Skin epidermis (tissue), 12 donors: ENCODE results near the gene HSD11B2.

ENCODE experiments used
- H3K27ac ChIP-seq, 21 experiments: fragments of 200-600 bp; sonication (generic) in 11 of 21; one replicate each; pipeline ENCODE4 v1.5.0; 2020; ENCODE audit warnings: mild to moderate bottlenecking in 3 of 21, inconsistent platforms in 2 of 21, moderate library complexity in 2 of 21
- H3K4me3 ChIP-seq, 7 experiments: fragments of 200-600 bp; sonication (generic) in 2 of 7; one replicate each; pipeline ENCODE4 v1.5.0; 2020; ENCODE audit warnings: inconsistent platforms in 2 of 7, mild to moderate bottlenecking in 2 of 7, moderate library complexity in 1 of 7

Gene HSD11B2

DNA sequence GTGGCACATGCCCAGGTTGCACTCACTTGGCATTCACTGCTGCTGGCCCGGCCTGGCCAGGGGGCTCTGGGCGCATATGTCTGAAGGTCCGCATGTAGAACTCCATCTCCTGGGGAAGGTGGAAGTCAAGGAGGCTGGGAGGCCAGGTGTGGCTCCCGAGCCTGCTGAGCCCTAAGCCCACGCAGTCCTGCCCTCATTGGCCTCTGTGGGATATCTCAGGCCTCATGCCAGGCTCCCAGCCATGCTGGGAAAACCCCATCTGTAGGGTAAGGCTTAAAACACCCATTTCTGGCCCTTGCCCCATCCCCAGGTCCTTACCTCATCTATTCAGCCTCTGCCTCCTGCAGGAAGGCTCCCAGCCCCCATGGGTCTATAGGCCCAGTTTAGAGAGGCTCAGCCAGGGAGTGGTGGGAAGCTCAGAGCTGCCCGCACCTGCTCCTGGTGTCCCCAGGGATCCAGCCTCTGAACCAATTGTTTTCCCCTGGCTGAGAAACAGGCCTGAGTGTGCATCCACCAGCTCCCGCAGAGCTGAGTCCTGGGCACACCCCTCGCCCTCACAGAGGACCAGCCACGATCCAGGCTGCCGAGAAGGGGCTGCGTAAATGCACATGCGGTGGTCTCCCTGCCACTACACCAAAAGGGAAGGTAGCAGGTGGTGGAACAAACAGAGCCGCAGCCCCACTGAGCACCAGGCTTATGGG lies 35.3 kb upstream of the HSD11B2 start:
- Histone ChIP-seq H3K4me3 (no peak overlapping the region), H3K27ac (peak overlapping the region in 17 of 21 experiments; percentile 18 to 89 (median 66))

DNA sequence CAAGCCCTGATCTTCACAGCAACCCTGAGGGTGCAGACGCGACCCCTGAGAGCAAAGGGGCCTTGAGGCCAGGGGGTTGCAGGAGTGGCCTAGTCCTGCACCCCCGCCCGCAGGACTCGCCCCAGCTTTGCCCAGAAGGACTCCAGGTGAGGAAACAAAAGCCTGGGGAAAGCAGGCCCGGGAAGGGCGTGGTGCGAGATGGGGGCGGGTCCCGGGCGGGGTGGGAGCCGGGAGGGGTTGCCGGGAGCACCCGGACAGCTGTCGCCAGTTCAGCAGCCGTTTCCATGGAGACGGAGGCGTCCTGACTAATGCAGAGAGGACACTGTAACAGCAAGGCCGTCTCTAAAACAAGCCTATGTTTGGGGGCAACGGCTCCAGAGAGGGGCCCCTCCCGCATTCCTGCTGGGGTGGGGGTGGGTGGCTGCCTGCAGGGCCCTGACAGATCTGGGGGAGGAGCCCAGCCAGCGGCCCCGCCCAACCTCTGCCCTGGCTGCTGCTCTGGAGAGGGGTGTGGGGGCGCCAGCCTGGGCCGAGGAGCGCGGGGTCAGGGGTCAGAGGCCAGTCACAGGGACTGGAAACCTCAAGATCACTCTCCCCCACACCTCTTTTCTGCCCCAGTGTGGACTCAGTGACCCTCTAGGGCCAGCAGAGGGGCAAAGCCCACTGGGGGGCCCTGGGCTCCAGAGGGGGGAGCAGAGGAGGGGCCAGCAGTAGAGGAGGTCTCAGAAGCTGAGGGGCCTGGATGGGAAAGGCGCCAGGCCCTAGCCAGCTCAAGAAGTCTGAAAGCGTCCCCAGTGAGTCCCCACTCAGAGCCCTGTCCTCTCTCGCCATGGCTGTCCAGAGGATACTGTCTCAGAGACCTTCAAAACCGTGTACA lies 34.5 kb upstream of the HSD11B2 start:
- no peak overlapping the region for H3K4me3 ChIP-seq
- peak overlapping the region; percentile 2 to 89 (median 76) for H3K27ac ChIP-seq

DNA sequence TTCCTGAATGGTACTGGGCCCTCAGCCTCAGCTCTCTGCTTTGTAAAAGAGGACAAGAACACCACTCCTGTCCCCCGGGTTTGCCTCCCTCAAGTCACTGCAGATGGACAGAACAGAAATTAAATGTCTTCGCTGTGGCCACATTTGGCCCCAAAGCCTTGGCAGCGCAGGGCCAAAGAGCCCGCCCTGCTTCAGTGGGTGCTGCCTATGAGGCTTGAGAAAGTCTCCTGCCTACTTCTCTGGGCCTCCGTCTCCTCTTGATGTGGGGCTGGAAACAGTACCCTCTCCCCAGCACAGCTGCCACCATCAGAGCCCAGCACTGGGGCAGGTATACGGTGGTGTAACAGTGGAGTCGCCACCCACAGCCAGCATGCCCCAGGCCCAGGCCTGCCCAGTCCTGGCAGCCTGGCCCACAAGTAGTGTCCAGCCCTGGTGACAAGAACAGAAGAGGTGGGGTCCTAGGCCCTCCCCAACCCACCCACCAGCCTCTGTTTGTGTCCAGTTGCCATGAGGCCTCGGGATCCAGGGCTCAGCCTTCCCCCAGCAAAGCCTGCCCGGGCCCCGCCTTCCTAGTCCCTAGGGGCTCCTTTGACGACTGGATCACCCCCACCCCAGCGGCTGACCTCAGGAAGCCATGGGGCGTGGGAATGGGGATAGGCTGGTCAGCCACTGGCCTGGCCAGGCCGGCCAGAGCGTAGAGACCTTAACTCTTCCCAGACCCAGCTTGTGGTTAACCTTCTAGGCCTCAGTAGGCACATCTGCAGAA lies 33.7 kb upstream of the HSD11B2 start:
- Histone ChIP-seq H3K27ac (peak overlapping the region; percentile 2 to 89 (median 76)), H3K4me3 (no peak overlapping the region)

DNA sequence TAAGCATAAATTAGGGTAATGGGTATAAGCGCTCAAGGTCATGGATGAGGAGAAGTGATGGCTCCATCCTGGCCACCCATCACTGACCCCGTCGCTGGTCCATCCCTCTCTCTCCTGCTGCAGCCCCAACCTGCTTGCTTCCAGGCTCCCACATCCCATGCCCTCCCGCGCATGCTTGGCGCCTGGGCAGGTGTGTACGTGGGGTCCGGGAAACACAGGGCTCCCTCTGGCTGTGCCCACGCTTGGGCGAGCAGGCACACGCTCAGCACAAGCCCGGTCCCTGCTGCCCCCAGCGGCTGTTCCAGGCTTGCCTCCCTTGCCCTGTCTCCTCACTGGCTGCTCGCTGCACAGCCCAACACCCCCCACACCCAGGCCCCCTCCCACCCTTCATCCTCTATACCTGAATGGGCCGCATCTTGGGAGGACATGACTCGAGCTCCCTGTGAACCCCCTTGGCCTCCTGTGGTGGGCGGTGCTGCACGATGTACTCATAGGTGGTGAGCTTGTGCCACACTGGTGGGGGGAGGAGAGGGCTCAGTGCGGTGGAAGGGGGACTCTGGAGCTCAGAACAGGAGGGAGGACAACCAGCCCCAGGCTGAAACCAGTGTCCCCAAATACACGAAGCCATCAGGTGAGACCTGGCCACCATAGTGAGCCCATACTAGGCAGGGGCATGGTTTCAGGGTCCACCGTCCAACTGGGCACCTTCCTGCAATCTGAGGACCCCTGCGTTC lies 32.9 kb upstream of the HSD11B2 start:
- Histone ChIP-seq H3K27ac (peak overlapping the region in 15 of 21 experiments; percentile 15 to 89 (median 82)), H3K4me3 (no peak overlapping the region)

DNA sequence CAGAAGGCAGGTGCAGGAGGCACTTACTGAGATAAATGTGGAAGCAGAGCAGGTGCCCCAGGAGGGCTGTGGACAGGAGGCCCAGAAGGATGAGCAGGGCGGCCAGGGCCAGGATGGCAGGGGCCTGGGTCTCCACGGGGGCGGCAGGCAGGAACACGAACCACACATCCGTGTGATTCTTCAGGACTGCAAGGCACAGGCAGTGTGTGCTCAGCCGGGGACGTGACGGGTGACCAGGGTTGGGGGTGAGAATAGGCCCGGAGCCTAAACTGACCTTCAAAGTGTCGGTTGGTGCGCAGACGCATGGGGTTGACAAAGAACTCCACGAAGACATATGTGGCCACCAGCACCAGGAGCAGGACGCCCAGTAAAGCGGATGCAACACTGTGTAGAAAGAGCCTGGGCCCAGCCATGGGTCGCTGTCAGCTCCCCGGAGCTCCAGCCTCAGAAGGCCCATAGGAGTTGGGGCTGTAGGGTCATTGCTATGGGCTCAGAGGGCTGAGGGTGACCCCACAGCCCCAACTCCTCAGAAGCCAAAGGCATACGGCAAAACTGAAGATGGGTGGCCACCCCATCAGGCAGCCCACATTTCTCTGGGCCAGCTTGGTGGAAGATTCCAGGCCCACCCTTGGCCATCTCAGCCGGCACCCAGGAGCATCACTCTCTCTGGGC lies 32.2 kb upstream of the HSD11B2 start:
- Histone ChIP-seq H3K4me3 (no peak overlapping the region), H3K27ac (peak overlapping the region in 8 of 21 experiments; percentile 15 to 88 (median 52))

DNA sequence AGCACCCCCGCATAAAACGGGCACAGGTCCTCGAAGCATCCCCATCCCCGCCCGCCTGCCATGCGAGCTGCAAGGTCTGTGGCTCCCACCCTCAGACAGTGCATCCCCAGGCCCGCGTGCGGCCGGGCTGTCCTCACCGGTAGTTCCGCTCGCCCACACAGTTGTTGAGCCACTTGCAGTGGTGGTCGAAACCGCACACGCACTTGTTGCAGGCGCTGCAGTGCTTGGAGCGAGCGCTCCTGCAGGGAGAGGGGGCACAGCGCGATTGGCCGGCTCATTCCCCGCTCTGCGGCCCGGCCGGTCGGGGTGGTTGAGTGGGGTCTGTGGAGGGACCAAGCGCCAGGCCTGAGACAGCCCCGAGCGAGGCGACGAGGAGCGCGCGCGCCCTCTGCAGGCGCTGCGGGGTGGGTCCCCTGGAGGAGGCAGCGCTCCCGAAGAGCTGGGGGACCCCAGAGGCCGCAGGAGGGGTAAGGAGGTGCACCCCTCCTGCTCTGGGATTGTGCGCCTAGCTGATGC lies 31.6 kb upstream of the HSD11B2 start:
- H3K4me3 ChIP-seq = no peak overlapping the region

DNA sequence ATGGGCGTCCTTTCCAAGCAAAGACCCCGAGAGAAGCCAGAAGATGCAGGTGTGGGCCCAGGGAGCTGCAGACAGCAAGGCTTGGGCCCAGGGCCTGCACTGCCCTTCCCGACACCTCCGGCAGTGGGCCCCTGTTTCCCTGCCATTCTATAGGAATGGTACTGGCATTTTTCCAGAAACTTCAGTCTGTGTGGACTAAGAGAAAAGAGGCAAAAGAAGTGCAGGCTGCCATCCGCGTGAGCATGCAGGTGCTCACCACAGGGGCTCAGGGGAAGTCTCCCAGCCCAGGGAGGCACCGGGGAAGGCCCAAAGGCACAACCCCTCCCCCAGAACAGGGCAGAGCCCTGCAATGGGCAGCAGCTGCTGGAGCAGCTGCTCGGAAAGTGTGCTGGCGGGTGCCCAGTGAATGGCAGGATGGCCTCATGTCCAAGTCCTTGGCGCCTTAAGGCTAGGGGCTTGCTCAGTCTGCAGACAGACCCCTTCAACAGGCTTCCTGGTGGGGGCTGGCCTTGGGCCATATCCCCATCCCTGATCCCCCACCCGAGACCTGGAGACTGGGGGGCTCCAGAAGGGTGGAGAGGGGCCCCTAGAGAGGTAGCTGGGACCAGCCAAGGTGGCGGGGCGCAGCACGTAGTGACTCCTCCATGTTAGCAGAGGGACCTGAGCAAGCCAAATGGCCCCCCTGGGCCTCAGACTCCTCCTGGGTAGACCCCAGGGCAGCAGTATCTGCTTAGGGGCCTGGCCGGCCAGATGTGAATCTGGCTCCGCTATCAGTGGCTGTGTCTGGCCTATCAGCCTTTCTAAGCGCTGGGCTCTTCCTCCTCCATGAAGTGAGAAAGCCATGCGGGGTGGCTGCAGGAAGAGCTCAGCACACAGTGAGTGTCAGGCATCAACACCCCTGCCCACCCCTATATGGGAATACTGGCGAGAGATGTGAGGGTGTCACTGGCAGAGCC lies 30.9 kb upstream of the HSD11B2 start:
- Histone ChIP-seq H3K27ac (peak overlapping the region in 4 of 21 experiments; percentile 16 to 22 (median 22)), H3K4me3 (no peak overlapping the region)

More for the DNA sequence above, 31.6 kb upstream of the HSD11B2 start:
- peak overlapping the region in 1 of 21 experiments; percentile 22 for H3K27ac ChIP-seq

DNA sequence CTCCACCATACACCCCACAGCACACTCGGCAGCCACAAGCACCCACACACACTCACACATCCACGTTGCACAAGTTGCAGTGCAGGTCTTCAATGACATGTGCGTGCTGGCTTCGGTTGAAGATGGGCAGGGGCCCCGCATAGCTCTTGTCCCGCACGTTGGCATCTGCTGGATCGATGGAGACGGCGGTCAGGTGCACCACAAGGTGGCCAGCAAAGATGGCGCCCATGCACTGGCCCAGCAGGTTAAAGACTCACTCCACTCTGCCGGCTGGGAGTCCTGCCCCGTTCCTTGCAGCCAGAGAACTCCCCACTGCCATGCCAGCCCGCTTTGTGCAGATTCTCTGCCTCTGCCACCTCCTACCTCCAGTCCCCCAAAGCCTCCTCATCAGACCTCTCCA lies 30.0 kb upstream of the HSD11B2 start:
- H3K4me3 ChIP-seq = no peak overlapping the region
- H3K27ac ChIP-seq = peak overlapping the region in 2 of 21 experiments; percentile 15 to 22

DNA sequence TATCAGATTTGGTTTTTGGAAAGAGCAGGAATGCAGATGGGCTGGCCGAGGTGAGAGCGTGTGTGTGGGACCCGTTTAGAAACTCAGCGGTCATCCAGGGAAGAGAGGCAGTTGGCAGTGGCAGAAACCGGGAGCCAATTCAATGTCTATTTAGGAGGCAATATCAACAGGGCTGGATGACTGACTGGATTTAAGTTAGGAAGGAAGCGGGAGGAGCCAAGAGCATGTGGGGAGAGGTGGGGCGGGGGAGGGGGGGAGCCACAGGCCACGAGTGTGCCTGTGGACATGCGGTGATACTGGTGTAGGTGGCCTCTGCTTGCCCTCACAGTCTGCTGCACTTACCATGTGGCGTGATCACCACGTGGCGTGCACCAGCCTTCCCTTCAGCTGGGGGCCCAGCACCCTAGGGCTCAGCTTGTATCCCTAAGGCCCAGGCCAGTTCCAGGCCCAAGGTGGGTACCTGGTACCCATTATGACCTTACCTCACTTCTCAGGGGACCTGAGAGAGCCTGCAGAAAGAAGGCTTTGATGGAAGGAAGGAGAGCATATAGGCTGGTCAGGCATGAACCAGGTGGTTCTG lies 26.9 kb upstream of the HSD11B2 start:
- Histone ChIP-seq H3K27ac (peak overlapping the region in 20 of 21 experiments; percentile 54 to 93 (median 83)), H3K4me3 (no peak overlapping the region)

DNA sequence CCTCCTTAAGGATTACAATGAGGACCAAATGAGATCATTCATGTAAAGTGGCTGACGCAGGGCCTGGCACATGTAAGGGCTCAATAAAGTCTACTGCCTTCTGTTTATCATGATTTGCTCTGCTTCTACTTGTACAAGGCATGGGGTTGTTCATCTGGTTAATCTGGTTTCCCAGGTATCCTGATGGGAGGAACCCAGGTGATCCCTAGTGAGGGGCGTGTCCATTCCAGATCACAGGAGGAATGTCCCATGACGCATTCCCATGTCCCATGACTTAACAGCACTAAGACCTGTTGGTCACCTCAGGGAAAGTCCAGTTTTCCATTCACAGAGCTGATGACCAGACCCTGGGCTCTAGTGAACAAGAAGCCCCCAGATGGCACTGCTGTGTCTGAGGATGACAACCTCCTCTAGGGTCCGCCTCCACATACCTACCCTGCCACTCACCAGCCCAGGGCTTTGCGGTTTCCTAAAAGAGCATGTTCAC lies 26.1 kb upstream of the HSD11B2 start:
- H3K27ac ChIP-seq = peak overlapping the region in 20 of 21 experiments; percentile 54 to 93 (median 83)
- H3K4me3 ChIP-seq = no peak overlapping the region

DNA sequence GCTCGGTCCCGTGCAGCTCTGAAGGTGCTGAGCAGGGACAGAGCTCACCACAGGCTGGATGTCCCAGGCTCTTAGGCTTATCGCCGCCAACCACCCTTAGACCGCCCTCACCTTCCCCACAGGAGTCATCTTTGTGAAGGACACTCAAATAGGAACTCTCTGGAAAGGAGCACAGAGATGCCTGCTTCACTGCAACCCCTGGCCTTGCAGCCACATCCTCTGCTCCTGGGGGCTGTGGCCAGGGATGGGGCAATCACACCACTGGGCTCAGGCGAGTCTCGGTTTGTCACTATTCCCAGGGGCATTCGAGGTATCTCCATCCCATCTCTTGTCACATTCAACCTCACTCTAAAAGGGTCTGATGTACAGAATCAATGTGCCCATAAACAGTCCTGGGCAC lies 25.6 kb upstream of the HSD11B2 start:
- H3K4me3 ChIP-seq = no peak overlapping the region
- peak overlapping the region in 20 of 21 experiments; percentile 54 to 93 (median 82) for H3K27ac ChIP-seq

DNA sequence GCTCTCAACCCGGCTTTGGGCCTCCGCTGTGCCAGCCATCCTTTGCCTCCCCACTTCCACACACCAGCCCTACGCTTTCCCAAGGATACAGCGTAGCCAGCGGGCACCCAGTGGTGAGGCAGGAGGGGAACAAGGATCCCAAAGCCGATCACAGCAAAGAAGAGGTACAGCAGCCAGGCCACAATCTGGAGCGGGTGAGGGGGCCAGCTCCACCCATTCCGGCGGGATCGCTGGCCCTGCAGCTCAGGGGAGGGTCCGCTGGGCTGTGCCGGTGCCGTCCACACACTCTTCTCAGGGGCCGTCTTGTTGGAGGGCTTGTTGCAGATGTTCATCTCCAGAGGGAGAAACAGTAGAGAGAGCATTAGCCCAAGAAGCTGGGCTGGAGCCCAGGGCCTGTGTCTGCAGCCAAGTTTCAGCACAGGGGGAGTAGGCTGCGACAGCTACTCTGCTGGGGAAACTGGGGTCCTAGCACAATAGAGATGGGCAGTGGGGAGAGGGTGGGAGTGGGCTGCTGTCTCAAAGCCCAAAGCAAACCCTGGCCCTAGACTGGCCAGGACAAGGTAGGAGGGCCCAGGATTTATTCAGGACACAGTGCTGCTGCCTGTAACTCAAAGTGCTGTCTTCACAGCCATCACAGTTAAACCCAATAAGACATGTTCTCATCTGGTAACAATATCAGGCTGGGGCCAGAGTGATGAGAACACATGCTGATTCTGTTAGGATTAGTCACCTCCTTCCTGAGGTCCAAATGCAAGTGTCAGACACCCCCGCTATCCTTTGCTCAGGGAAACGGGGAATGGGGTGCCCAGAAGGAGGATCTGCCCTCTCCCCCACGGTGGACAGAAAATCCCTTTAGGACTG lies 24.6 kb upstream of the HSD11B2 start:
- Histone ChIP-seq H3K27ac (peak overlapping the region; percentile 29 to 93 (median 82)), H3K4me3 (no peak overlapping the region)

DNA sequence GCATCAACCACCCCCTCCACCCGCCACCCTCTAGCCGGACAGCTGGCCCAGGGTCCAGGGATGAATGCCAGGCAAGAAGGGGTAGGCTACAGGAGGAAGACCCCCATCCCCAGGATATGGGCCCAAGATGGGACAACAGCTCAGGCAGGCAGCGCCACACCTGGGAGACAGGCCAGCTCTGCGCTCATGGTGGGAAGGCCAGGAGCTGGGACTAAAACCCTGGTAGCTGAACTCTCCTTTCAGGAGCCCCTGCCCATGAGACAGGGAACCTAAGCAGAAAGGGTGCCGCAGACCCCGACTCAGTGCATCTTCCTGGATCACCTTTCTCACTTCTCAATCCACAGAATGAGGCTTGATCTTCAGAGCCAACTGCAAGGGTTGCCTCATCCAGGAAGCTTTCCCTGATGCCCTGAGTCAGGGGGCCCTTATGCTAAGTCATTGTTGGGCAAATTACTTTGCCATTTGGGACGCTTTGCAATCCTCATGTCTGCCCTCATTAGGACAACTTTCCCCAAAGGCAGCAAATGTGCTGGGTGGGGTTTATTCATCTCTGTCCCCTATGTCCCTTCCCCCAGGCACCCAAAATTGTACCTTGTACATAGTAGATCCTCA lies 23.6 kb upstream of the HSD11B2 start:
- peak overlapping the region; percentile 29 to 93 (median 82) for H3K27ac ChIP-seq
- no peak overlapping the region for H3K4me3 ChIP-seq

DNA sequence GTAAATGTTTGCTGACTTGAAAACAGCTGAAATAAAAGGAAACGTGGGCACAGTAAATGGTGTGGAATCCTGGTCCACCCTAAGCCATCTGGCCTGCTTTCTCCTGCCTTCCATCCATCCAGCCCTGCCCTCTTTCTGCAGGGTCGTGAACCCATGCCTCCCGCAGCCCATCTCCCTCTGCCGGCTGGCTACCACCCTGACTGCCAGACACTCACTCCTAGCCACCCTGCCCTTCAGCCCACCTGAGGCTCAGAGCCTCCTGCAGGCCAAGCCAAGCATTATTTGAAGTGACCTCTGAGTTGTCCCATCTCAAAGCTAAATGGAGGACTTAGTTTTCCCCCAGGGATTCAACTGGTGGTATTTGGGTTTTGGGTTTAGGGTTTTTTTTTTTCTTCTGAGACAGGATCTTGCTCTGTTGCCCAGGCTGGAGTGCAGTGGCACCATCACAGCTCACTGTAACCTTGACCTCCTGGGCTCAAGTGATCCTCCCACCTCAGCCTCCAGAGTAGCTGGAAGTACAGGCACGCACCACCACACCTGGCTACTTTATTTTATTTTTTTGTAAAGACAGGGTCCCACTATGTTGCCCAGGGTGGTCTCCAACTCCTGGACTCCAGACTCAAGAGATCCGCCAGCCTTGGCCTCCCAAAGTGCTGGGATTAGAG lies 23.0 kb upstream of the HSD11B2 start:
- H3K4me3 ChIP-seq = no peak overlapping the region
- peak overlapping the region in 12 of 21 experiments; percentile 10 to 93 (median 82) for H3K27ac ChIP-seq

DNA sequence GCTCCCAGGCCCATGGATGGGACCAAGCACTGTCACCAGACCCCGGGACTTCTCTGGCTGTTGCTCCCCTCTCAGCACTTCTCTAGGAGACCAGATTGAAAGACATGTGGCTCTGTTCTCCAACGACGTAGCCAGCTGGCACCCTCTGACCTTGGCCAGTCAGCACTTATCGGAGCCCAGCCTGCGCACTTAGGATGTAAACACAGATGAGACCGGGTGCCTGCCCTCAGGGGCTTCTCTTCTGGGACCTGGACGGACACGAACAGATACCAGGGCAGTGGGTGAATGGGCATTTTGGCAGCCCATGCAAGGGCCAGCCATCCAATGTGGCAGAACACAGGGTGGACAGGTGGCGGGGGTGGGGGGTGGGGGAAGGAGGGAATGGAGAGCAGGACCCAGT lies 21.3 kb upstream of the HSD11B2 start:
- Histone ChIP-seq H3K4me3 (no peak overlapping the region), H3K27ac (peak overlapping the region in 15 of 21 experiments; percentile 2 to 76 (median 42))
